Sigmoid colon (tissue), 3 donors: ENCODE results near the gene R3HDM2.

Experiments used
- POLR2A ChIP-seq, 2 donors: fragments of 450-650 bp; IDR thresholded peaks; one replicate each; pipeline ENCODE4 v1.6.1; 2016; ENCODE audit warnings: antibody characterized with exemption in 2 of 2, mild to moderate bottlenecking in 2 of 2, moderate library complexity in 2 of 2
- TF ChIP-seq, protein P1 (sequence below), 4 experiments: fragments of 450-650 bp in 3 of 4; fragments of 200-600 bp in 1 of 4; IDR thresholded peaks; one replicate each; pipeline ENCODE4 v1.5.1; 2016 to 2019; ENCODE audit warnings: antibody characterized with exemption in 4 of 4, mild to moderate bottlenecking in 3 of 4, moderate library complexity in 2 of 4

DNA sequence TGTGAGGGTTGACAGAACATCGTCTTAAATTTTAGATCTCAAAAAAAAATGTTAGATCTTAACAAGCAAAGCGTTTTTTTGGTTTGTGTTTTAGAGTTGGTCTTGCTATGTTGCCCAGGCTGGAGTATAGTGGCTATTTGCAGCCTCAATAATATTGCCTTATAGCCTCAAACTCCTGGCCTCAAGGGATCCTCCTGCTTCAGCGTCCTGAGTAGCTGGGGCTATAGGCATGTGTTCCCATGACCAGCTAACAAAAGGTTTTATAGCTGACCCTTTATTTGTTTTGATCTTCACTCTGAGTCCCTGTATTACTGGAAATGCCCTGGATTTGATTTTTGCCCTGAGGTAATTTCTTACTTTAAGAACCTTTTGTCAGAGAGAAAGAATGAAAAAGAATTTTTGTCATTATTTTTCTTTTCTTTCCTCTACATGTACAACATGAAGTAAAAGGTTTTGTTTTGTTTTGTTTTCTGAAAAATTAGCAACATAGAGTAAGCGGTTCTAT is 9.0 kb upstream of the R3HDM2 start:
- TF ChIP-seq, protein P1, sequence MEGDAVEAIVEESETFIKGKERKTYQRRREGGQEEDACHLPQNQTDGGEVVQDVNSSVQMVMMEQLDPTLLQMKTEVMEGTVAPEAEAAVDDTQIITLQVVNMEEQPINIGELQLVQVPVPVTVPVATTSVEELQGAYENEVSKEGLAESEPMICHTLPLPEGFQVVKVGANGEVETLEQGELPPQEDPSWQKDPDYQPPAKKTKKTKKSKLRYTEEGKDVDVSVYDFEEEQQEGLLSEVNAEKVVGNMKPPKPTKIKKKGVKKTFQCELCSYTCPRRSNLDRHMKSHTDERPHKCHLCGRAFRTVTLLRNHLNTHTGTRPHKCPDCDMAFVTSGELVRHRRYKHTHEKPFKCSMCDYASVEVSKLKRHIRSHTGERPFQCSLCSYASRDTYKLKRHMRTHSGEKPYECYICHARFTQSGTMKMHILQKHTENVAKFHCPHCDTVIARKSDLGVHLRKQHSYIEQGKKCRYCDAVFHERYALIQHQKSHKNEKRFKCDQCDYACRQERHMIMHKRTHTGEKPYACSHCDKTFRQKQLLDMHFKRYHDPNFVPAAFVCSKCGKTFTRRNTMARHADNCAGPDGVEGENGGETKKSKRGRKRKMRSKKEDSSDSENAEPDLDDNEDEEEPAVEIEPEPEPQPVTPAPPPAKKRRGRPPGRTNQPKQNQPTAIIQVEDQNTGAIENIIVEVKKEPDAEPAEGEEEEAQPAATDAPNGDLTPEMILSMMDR (IDR thresholded peaks at IDR 0.05), result no peak
- TF ChIP-seq POLR2A (IDR thresholded peaks at IDR 0.05), result no peak
